ENCODE results near the gene BBS9.
"Not testable (repeated sequence)": the region's sequence is repeated elsewhere in the genome, so short reads cannot be mapped to it uniquely, and the experiment has no call there.

BBS9 gene

DNA sequence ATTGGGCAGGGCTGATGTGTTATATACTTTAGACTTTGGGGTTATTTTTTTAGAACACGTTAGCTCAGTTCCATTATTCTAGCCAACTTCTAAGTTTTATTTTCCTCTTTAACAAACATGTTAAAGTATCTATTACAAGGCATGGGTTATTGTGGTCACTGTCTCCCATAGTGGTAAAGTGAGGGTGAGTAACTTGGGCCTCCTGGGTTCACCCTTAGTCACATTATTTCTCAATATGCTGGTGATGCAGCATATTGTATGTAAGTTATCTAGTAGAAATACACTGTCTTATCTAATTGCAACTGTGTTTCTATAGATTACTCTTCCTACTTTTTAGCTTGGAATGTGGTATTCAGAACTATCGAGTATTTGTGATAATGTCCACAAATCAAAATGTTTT lies 65.9 kb downstream of the BBS9 start:
- DNase-seq (ENCODE audit: low spot score) = no peak
- FAIRE-seq = no peak

DNA sequence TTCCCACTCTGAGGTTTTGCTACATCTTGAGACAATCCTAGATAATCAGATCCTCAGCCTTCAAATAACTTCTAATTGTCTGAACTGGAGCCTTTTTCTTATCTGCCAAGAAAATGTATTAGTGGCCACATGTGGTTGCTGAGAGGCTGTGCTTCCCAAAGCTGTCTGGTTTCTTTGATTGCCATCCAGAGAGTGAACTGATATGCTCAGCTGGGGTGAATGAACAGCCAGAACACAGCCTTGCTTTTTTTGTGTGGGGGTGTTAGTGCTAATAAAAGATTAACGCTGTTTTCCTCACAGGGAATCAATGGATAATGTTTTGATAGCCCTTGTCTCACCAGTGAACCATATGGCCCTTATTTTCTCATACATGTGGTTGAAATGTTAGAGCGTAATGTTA lies 66.9 kb downstream of the BBS9 start:
- DNase-seq (ENCODE audit: low spot score) = no peak
- FAIRE-seq = no peak

DNA sequence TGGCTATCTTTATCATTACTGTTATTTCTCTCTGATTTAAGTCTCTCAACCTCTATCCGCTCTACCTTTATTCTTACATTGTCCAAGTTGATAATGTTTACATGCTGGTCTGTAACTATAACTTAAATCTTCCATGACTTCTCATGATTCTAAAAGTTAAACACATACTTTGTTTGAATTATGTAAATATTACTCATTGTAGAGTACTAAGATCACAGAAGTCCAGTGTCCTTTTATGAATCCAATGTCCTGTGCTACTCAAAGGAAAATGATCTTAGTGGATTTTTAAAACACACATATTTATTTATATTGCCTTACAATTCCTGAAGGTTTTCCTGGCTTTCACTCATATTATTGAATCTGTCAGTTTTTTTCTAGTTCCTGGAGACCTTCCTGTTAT lies 70.9 kb downstream of the BBS9 start:
- FAIRE-seq (no peak), DNase-seq (ENCODE audit: low spot score) (no peak)

DNA sequence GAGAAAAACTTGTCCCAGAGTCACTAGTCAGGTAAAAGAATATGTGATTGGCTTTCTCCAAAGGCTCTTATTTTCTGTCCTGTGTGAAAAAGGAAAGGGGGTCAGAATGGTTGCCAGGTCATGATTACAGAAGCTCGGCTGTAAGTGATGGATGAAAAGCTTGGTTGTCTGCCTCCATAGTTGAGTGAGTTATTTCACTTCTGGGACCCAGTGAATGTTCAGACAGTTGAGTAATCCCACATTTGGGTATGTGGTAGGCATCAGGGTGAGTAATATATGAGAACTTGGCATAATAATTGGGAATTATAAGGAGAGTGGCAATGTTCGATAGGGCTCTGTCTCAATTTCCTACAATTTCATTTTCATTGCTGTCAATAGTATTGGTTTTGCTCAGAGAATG lies 72.5 kb downstream of the BBS9 start:
- FAIRE-seq (no peak), DNase-seq (ENCODE audit: low spot score) (no peak)

DNA sequence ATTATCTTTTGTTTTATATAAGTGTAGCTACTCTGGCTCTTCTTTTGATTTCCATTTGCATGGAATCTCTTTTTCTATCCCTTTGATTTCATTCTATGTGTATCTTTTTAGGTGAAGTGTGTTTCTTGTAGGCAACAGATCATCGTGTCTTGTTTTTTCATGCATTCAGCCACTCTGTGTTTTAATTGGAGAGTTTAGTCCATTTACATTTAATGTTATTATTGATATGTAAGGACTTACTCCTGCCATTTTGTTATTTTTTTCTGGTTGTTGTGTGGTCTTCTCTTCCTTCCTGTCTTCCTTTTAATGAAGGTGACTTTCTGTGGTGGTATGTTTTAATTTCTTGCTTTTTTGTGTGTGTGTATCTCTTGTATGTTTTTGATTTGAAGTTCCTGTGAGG lies 81.6 kb downstream of the BBS9 start:
- FAIRE-seq (no peak), DNase-seq (ENCODE audit: low spot score) (no peak)

DNA sequence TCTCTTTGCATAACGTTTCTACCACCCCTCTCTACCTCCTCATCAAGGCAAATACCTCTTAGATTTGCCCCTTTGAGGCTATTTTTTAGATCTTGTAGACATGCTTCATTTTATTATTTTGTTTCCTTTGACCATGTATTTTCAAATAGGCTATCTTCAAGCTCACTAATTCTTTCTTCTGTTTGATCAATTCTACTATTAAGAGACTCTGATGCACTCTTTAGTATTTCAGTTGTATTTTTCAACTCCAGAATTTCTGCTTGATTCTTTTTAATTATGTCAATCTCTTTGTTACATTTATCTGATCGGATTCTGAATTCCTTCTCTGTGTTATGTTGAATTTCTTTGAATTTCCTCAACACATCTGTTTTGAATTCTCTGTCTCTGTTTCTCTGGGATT lies 82.8 kb downstream of the BBS9 start:
- DNase-seq (ENCODE audit: low spot score) (no peak), FAIRE-seq (no peak)

DNA sequence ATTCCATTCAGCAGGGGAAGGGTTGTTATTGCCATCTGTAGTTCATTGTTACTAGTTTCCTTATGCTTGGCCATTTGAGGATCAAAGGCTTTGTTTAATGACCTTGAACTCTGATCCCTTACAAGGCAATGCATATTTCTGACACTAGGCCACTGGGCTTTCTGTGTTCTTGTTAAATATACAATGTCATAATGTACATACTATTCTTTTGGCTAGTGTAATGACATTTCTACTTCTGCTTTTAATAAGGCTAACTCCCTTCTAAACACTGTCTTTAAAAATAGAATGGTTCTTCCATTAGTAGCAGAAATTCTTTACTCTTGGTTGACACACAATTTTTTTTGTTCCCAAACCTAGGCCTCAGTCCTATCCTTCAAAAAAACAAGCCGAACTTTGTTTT lies 86.6 kb downstream of the BBS9 start:
- FAIRE-seq (no peak), DNase-seq (ENCODE audit: low spot score) (no peak)

DNA sequence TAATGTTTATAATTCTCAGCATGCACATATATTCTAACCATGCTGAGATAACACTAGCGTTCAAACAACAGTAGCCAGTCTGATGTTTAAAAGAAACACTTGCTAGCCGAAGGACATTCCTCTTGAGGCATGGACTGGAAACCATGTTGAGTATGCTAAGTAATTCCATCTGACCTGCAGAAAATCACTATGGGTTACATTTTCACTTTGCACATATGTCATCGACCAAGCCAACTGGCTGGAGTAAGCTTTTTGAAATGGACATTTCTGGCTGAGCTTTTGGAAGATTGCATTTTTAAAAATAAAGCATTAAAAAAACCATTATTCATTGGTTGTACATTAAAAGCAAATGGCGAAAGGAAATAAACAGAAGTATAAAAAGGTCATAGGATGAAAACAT lies 88.2 kb downstream of the BBS9 start:
- no peak for DNase-seq (ENCODE audit: low spot score)
- FAIRE-seq = no peak

DNA sequence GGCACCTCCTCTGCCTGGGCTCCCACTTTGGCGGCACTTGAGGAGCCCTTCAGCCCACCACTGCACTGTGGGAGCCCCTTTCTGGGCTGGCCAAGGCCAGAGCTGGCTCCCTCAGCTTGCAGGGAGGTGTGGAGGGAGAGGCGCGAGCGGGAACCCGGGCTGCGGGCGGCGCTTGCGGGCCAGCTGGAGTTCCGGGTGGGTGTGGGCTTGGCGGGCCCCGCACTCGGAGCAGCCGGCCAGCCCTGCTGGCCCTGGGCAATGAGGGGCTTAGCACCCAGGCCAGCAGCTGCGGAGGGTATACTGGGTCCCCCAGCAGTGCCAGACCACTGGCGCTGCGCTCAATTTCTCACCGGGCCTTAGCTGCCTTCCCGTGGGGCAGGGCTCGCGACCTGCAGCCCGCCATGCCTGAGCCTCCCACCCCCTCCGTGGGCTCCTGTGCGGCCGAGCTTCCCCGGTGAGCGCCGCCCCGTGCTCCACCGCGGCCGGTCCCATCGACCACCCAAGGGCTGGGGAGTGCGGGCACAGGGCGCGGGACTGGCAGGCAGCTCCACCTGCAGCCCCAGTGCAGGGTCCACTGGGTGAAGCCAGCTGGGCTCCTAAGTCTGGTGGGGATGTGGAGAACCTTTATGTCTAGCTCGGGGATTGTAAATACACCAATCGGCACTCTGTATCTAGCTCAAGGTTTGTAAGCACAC lies 89.6 kb downstream of the BBS9 start:
- not testable (repeated sequence) for FAIRE-seq; DNase-seq (ENCODE audit: low spot score)

DNA sequence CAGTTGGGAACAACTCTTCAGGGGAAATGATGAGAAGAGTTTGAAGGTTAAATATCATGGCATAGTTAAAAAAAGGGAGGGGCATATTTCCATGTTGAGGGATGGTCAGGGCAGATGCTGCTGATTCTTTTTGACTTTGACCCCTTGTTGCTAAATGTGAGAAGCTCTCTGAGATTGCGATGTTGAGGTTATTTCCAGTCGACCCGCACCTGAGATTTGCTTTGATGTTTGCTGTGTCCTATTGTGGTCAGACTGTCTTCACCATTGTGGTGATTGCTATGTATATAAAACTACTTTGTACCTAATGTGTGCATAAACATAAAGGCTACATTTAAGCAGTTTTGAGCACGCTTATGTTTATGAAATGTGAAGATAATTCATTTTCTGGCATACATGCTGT lies 90.9 kb downstream of the BBS9 start:
- FAIRE-seq (no peak), DNase-seq (ENCODE audit: low spot score) (no peak)

DNA sequence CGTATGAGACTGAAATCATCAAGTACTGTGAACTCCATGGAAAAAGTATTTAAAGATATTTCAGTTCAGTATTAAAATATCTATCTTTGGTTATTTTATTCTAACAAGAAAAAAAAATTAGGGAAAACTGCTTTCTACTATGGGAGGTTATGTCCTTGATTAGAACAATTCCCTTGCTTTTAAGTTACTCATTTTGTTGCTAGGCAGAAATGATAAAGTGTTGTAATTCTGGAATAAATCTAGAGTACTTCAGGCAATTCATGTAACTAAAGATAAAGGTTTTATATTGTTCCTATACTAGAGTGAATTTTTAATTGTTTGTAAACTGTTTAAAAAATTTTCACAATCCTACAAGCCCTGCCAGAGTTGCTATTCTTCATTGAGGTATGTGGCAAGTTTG lies 92.0 kb downstream of the BBS9 start:
- FAIRE-seq = peak; percentile 21
- DNase-seq (ENCODE audit: low spot score) = no peak

DNA sequence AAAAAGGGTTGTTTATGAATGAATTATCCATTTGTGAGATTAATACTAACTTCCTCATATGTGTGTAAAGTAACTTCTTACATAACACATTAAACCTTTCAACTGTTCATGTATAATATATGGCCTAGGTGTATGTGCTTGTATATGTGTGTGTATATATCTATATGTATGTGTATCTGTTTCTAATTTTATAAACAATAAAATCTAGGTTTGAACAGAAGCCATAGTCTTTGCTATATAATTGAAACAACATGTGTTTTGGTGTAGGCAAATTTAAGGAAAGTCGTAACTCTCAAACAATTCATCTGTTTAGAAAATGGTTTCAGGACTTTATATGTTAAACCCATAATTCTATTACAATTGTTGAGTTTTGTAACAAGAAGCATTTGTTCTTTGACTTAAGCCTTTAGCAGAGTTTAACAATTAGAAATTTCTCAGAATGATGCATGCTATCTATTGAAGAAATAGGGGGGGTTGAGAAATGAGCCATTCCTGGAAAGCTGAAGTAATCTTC lies 103.3 kb downstream of the BBS9 start:
- FAIRE-seq = no peak
- no peak for DNase-seq (ENCODE audit: low spot score)

DNA sequence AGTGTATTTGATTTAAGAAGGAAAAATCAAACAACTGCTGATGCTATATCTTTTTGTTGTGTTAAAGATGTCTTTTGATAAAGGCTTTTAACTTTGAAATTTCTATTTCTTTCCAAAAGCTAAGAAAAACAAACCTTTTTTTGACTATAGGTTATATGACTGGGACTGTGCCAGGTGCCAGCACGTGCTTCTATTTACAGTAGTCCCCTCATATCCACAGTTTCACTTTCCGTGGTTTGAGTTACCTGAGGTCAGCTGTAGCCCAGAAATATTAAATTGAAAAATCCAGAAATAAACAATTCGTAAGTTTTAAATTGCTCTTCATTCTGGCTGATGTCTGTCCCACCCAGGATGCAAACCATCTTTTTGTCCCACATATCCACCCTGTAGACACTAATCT lies 104.3 kb downstream of the BBS9 start:
- FAIRE-seq = no peak
- DNase-seq (ENCODE audit: low spot score) = no peak

DNA sequence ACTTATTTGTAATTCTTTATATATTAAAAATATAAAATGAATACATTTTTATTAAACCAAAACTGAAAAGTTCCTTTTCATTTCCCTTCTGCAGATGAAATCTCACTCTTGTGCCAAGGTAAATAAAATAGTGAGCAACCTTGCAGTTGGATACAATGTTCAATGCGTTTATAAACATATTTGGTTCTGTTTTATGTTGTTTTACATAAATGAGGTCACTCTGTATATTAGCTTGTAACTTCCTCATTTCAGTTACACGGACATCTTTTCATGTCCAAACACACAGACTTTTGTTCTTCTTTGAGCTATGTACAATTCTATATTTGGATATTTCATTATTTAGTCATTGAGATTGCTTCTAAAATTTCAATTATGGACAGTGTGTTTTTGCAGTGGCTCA lies 107.7 kb downstream of the BBS9 start:
- FAIRE-seq = peak; percentile 54

DNA sequence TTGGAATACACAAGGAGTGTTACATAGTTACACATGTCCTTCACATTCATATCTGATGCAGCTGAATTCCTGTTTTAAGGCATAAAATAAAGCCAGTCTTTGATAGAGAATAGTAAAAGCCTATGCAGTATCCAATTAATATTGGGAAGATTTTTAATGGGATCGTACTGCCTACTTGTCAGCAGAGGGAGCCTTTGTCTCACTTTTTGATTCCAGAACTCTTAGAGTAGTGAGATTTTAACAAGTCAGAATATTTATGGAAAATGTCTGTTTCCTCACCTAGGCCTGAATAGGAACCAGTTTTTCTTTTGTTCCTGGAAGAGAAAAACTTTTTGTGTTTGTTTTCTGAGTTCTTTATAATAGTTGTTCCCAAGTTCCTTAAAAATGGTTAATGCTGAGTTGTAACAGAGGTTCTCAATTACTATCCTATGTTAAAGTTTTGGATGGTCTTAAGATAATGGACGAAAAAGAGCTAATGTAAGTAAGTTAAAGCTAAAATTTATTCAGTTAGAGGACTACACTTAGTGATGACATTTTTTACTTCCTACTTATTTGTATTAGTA lies 114.0 kb downstream of the BBS9 start:
- DNase-seq (ENCODE audit: low spot score) (peak; percentile 31), FAIRE-seq (peak; percentile 70)

More for the DNA sequence above, 107.7 kb downstream of the BBS9 start:
- DNase-seq (ENCODE audit: low spot score) = no peak

DNA sequence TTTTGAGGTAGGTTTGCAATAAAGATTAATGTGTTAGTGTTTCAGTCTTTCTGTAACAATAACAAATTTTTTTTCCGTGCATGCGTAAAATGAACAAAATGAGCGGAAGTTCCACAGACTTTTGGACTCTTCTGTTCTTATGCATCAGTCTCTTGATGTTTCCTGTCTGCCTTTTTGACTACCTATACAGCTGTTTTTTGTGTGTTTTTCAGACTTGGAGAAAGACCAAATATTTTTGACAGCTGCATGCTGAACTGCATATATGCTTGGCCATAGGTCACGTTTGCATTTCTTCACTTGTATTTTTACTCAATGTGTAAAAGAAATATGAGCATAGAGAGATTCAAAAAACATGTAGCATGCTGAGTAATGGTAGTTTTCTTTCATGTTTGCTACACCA lies 119.3 kb downstream of the BBS9 start:
- DNase-seq (ENCODE audit: low spot score) (no peak), FAIRE-seq (no peak)

DNA sequence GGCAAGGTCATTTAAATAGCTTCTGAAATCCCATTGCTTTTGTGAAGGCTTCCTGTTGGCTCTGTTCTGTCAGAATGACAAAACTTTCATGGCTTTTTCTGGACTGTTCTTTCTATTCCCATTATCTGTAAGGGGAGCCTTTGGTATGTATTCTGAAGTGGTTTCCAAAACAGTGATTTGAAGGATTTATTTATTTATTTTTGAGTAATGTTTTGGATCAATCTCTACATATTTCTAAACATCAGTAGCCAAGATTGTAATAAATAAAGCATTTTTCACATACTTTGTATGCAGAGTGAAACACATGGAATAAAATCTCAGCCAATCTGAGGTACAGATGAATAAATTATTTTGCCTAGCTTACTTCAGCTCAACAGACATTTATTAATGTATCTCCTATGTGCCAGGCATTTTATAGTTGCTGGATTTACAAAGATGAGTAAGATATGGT lies 121.1 kb downstream of the BBS9 start:
- FAIRE-seq (no peak), DNase-seq (ENCODE audit: low spot score) (no peak)

DNA sequence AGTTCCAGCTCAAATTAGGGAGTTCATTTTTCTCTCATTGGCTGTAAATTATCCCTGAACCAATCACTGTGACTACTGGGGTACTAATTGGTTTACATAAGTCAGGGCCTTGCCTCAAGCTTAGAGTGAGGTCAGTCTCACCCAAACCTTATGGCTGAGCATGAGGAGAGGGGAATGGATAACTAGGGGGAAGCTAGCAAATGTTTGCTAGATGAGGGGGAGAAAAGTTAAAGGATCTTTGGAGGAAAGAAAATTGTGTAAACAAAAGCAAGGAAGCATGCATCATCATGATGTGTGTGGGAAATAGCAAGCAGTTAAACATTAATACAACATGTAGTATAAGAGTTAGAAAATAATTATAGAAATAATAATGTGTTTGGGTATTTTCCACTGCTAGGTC lies 121.9 kb downstream of the BBS9 start:
- DNase-seq (ENCODE audit: low spot score) = no peak
- FAIRE-seq = no peak

DNA sequence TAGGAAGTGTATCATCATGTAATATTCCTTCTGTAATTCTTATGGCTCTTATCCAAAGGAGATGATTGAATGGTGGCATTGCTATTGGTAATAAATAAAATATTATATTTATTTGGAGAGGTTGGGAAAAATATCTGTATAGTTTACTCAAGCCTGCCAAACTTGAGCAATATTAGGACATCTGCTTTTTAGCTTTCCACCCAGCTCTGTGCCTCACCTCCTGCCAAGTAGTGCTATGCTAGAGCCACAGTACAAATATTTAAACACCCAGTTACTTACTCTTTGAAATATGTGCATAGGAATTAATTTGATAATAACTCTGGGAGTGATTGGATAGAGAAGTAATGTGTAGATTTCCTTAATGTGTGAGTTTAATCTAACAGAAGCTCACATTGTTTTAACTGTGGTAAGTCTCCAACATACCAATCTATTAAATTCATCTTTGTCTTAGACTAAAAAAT lies 129.2 kb downstream of the BBS9 start:
- DNase-seq (ENCODE audit: low spot score) (no peak), FAIRE-seq (no peak)

DNA sequence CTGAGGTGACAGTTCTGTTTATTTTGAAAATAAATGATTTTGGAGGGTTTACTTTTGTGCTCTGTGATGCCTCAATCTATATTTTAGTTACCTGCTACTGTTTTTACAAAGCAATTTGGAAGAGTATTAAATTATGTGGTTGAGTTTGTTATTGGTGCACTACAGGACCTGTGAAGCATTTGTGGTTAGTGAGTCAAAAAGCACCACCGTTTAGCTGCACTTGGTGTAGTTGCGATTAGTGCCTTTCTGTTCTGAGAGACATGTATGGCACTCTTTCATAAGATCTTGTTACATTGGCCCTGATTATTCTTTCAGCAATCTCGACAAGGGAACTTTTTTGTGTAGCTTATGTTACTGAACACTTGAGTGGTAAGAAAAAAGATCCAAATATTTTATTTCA lies 132.2 kb downstream of the BBS9 start:
- FAIRE-seq = peak; percentile 10
- no peak for DNase-seq (ENCODE audit: low spot score)

DNA sequence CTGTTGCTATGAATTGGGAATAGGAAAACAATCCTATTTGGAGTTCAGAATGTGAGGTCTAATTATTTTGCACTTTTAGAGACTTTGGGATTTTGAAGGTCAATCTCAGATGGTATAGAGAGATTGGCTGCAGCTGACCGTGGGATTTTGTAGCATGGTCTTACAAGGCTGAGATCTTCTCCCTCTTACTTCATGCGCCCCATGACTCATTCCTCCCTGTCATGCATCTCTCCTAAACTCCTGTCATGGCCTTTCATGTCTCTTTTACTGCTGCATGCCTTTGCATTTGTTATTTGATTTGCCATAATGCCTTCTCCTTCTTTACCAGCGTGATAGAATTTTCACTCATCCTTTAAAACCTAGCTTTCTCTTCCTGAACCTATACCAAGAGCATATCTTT lies 133.1 kb downstream of the BBS9 start:
- DNase-seq (ENCODE audit: low spot score) (no peak), FAIRE-seq (no peak)

DNA sequence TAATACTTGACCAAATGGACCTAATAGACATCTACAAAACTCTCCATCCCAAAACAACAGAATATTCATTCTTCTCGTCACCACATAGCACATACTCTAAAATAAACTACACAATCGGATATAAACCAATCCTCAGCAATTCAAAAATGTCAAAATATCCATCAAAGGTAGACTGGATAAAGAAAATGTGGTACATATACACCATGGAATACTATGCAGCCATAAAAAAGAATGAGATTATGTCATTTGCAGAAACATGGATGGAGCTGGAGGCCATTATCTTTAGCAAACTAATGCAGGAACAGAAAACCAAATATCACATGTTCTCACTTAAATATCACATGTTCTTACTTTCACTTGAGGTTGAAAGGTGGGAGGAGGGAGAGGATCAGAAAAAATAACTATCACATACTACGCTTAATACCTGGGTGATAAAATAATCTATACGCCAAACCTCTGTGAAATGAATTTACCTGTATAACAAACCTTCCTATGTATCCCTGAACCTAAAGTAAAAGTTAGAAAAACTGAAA lies 142.5 kb downstream of the BBS9 start:
- FAIRE-seq; DNase-seq (ENCODE audit: low spot score): not testable (repeated sequence)

DNA sequence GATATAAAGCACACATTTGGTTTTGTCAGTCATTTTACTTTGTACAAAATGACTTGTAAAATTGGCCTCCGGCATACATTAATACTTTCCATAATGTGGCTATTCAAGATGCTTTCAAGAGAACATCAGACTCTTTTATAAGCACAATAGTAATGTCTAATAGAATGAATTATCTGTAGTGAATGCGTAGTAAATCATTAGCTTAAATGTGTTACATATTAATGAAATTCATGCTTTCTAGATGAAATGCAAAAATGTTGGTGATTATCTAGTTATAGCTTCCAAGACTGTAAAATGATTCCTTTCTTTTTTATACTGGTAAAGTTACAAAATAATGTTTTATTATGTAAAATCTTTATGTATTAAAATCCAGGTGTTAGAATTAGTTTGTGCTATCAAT lies 144.0 kb downstream of the BBS9 start:
- FAIRE-seq (peak; percentile 76), DNase-seq (ENCODE audit: low spot score) (no peak)

All from RCC 7860 (cell line).